Liver (tissue), 9 donors: ENCODE data around the gene BSPRY. TPM values are rescaled to one million over a fixed set of nuclear protein-coding genes. Genes with fewer than 3 reads are reported as not detected.

Source experiments
- DNase-seq: peaks from one replicate; pipeline ENCODE4 v3.0.0-alpha.2; 2017; ENCODE audit warnings: low spot score
- H3K27ac ChIP-seq, 2 donors: one replicate each; pipeline ENCODE4 v1.7.0; 2013; ENCODE audit warnings: inconsistent platforms in 2 of 2, low read length in 2 of 2, control low read depth in 1 of 2, low read depth in 1 of 2, mild to moderate bottlenecking in 1 of 2
- H3K27me3 ChIP-seq, 4 donors: one replicate each; pipeline versions ENCODE4 v1.6.1 to v1.7.0; 2013; ENCODE audit warnings: low read length in 3 of 4, inconsistent platforms in 1 of 4, mild to moderate bottlenecking in 1 of 4, moderate library complexity in 1 of 4; ENCODE audit not compliant: control insufficient read depth in 4 of 4, insufficient read depth in 4 of 4
- H3K36me3 ChIP-seq, 4 donors: one replicate each; pipeline versions ENCODE4 v1.6.1 to v1.7.0; 2013; ENCODE audit warnings: low read length in 3 of 4, mild to moderate bottlenecking in 3 of 4, low read depth in 1 of 4, moderate library complexity in 1 of 4; ENCODE audit not compliant: control insufficient read depth in 4 of 4, insufficient read depth in 3 of 4
- H3K4me1 ChIP-seq, 4 donors: one replicate each; pipeline versions ENCODE4 v1.6.1 to v1.7.0; 2013; ENCODE audit warnings: low read length in 3 of 4, mild to moderate bottlenecking in 3 of 4, moderate library complexity in 1 of 4; ENCODE audit not compliant: control insufficient read depth in 4 of 4, insufficient read depth in 4 of 4
- H3K4me3 ChIP-seq, 3 donors: one replicate each; pipeline versions ENCODE4 v1.6.1 to v1.7.0; 2013; ENCODE audit warnings: low read length in 3 of 3, control low read depth in 1 of 3, low read depth in 1 of 3, mild to moderate bottlenecking in 1 of 3
- H3K9ac ChIP-seq, 2 donors: one replicate each; pipeline ENCODE4 v1.7.0; 2013; ENCODE audit warnings: low read length in 2 of 2, mild to moderate bottlenecking in 2 of 2, moderate library complexity in 2 of 2, control low read depth in 1 of 2, low read depth in 1 of 2
- H3K9me3 ChIP-seq, 4 donors: one replicate each; pipeline versions ENCODE4 v1.6.1 to v1.7.0; 2013; ENCODE audit warnings: low read length in 3 of 4; ENCODE audit not compliant: control insufficient read depth in 4 of 4
- ATF3 ChIP-seq: IDR thresholded peaks from 2 replicates; pipeline ENCODE4 v1.6.1; 2016; ENCODE audit warnings: antibody characterized with exemption
- CTCF ChIP-seq: fragments of 150-350 bp; IDR thresholded peaks from 2 replicates; pipeline ENCODE4 v1.5.1; 2017; ENCODE audit warnings: improper control_type of control experiment, low read depth, low read length; ENCODE audit not compliant: missing input control
- FOXA1 ChIP-seq: IDR thresholded peaks from 2 replicates; pipeline ENCODE4 v1.6.1; 2016; ENCODE audit warnings: antibody characterized with exemption
- FOXA2 ChIP-seq: IDR thresholded peaks from 2 replicates; pipeline ENCODE4 v1.6.1; 2016; ENCODE audit warnings: antibody characterized with exemption
- HNF4A ChIP-seq, 2 donors: conservative IDR thresholded peaks; 2 replicates each; pipeline ENCODE4 v1.6.1; 2016; ENCODE audit warnings: antibody characterized with exemption in 2 of 2, mild to moderate bottlenecking in 2 of 2
- HNF4G ChIP-seq: IDR thresholded peaks from 2 replicates; pipeline ENCODE4 v1.6.1; 2016; ENCODE audit warnings: antibody characterized with exemption
- JUND ChIP-seq, 2 donors: IDR thresholded peaks; 2 replicates each; pipeline ENCODE4 v1.6.1; 2016; ENCODE audit warnings: antibody characterized with exemption in 2 of 2
- MAX ChIP-seq: IDR thresholded peaks from 2 replicates; pipeline ENCODE4 v1.6.1; 2016; ENCODE audit warnings: antibody characterized with exemption
- RAD21 ChIP-seq, 2 donors: IDR thresholded peaks; 2 replicates each; pipeline ENCODE4 v1.6.1; 2016; ENCODE audit warnings: antibody characterized with exemption in 2 of 2, mild to moderate bottlenecking in 2 of 2
- REST ChIP-seq: IDR thresholded peaks from 2 replicates; pipeline ENCODE4 v1.6.1; 2016; ENCODE audit warnings: antibody characterized with exemption, mild to moderate bottlenecking
- RXRA ChIP-seq, 2 donors: IDR thresholded peaks; 2 replicates each; pipeline ENCODE4 v1.6.1; 2017 to 2018; ENCODE audit warnings: antibody characterized with exemption in 2 of 2, mild to moderate bottlenecking in 1 of 2
- SP1 ChIP-seq: IDR thresholded peaks from 2 replicates; pipeline ENCODE4 v1.6.1; 2018; ENCODE audit warnings: antibody characterized with exemption, mild to moderate bottlenecking
- YY1 ChIP-seq: IDR thresholded peaks from 2 replicates; pipeline ENCODE4 v1.6.1; 2016; ENCODE audit warnings: antibody characterized with exemption, mild to moderate bottlenecking
- WGBS: extraction: QIAGEN DNeasy Blood & Tissue Kit; methylation state at CpG from one replicate; pipeline ENCODE4 v1.1.7; 2013; 5-methylcytosine and 5-hydroxymethylcytosine counted together
- polyA plus RNA-seq, 2 donors: library from polyadenylated mRNA; stranded (reverse) in 1 of 2; unstranded in 1 of 2; fragments of 200-250 nt in 1 of 2; fragments of >200 nt in 1 of 2; fragmentation: Nextera tagmentation in 1 of 2; extraction: Ambion mirVana in 1 of 2; gene quantifications; one replicate each; pipeline versions ENCODE4 v1.2.1 to v1.2.3, GENCODE V29; 2013 to 2015
- total RNA-seq, 2 donors: library from RNA; depleted of rRNA; stranded (reverse); fragments of >200 nt; gene quantifications; one replicate each; pipeline ENCODE4 v1.2.3, GENCODE V29; 2014
- donor health status: healthy.
- donor health status: healthy.
- donor health status: healthy.
- donor health status: healthy.
- donor health status: healthy.

The BSPRY gene
- total and polyA plus RNA-seq, 4 donors = 0.31 to 2.3 (median 0.65) TPM

GRCh38 chr9:113361304-113362018 is 12.1 kb downstream of the BSPRY start:
- peaks cover 0 to 5% (median 0%) of the 10 kb centered on the region in 4 donors for H3K4me1 ChIP-seq
- H3K9me3 ChIP-seq = no peaks in the 10 kb centered on the region
- DNase-seq = no peak
- H3K27ac ChIP-seq = no peak overlapping the region
- H3K27me3 ChIP-seq = no peaks in the 10 kb centered on the region
- H3K9ac ChIP-seq = no peak overlapping the region
- TF ChIP-seq JUND (IDR thresholded peaks at IDR 0.05) = no peak
- no peak for TF ChIP-seq ATF3
- WGBS = 75% methylated on average over 7 of the region's 7 CpGs
- H3K4me3 ChIP-seq = no peak overlapping the region
- H3K36me3 ChIP-seq = no peaks in the 10 kb centered on the region

- WGBS = 88% methylated on average over 3 of the region's 3 CpGs
- TF ChIP-seq YY1 = no peak
- TF ChIP-seq ATF3 = no peak
- no peak for TF ChIP-seq RXRA (IDR thresholded peaks at IDR 0.05)
- no peak for TF ChIP-seq MAX
- no peak for TF ChIP-seq FOXA1
- no peak for TF ChIP-seq HNF4A (conservative IDR thresholded peaks at IDR 0.05)
- no peak for TF ChIP-seq CTCF
- no peak for TF ChIP-seq RAD21 (IDR thresholded peaks at IDR 0.05)
- no peak for TF ChIP-seq HNF4G
- TF ChIP-seq REST = no peak
- TF ChIP-seq SP1 = no peak
- TF ChIP-seq FOXA2 = no peak
- no peaks in the 10 kb centered on the region for H3K9me3 ChIP-seq
- no peak overlapping the region for H3K9ac ChIP-seq
- H3K36me3 ChIP-seq = no peaks in the 10 kb centered on the region
- H3K4me1 ChIP-seq = peaks cover 0 to 5% (median under 1%) of the 10 kb centered on the region in 4 donors
- no peaks in the 10 kb centered on the region for H3K27me3 ChIP-seq
- no peak overlapping the region for H3K4me3 ChIP-seq
- H3K27ac ChIP-seq = no peak overlapping the region
- DNase-seq = no peak
Measured at GRCh38 chr9:113363336-113363735, 14.0 kb downstream of the BSPRY start.
